ENCODE data around the gene NELL2. TPM values are rescaled to one million over a fixed set of nuclear protein-coding genes. Genes with fewer than 3 reads are reported as not detected.
"Not testable (repeated sequence)": the region's sequence is repeated elsewhere in the genome, so short reads cannot be mapped to it uniquely, and the experiment has no call there.

Gene NELL2
- polyA plus RNA-seq, 3 donors, result 0.09 to 0.98 (median 0.39) TPM

- Histone ChIP-seq H3K4me2 (replicated peaks; ENCODE audit: extremely low read depth, low read length, poor library complexity, severe bottlenecking) (no peak overlapping the region), H2AFZ (ENCODE audit: insufficient read depth, low read depth, low read length, poor library complexity, severe bottlenecking) (no peak overlapping the region), H3K9ac (ENCODE audit: insufficient read depth, low read length, poor library complexity, severe bottlenecking) (no peak overlapping the region), H3K4me1 (ENCODE audit: control insufficient read depth in 1 of 2, insufficient read depth in 2 of 2, low read length in 2 of 2) (no peaks in the 10 kb centered on the region), H3K4me3 (replicated peaks in 1 of 3; ENCODE audit: low read depth in 2 of 3, low read length in 3 of 3) (no peak overlapping the region), H3K9me3 (replicated peaks in 1 of 2; ENCODE audit: control insufficient read depth in 1 of 2, insufficient read depth in 1 of 2, low read length in 2 of 2) (peaks cover 5 to 11% of the 10 kb centered on the region in 2 donors), H3K27me3 (ENCODE audit: control insufficient read depth in 2 of 2, insufficient read depth in 2 of 2, low read length in 2 of 2) (no peaks in the 10 kb centered on the region), H3K79me2 (ENCODE audit: insufficient read depth, low read length) (no peaks in the 10 kb centered on the region), H3K36me3 (replicated peaks in 1 of 2; ENCODE audit: control insufficient read depth in 1 of 2, insufficient read depth in 2 of 2, low read length in 2 of 2) (no peaks in the 10 kb centered on the region), H4K20me1 (ENCODE audit: insufficient read depth, low read length) (no peaks in the 10 kb centered on the region), H3K27ac (ENCODE audit: low read depth in 1 of 2, low read length in 2 of 2) (no peak overlapping the region)
- H3K9me3 Mint-ChIP-seq, result peaks cover 5 to 21% (median 10%) of the 10 kb centered on the region in 7 donors
- no CpG with 5 or more reads among the region's 3 CpGs for WGBS (ENCODE audit: insufficient coverage)
- DNase-seq, result no peak
- TF ChIP-seq, protein P1, sequence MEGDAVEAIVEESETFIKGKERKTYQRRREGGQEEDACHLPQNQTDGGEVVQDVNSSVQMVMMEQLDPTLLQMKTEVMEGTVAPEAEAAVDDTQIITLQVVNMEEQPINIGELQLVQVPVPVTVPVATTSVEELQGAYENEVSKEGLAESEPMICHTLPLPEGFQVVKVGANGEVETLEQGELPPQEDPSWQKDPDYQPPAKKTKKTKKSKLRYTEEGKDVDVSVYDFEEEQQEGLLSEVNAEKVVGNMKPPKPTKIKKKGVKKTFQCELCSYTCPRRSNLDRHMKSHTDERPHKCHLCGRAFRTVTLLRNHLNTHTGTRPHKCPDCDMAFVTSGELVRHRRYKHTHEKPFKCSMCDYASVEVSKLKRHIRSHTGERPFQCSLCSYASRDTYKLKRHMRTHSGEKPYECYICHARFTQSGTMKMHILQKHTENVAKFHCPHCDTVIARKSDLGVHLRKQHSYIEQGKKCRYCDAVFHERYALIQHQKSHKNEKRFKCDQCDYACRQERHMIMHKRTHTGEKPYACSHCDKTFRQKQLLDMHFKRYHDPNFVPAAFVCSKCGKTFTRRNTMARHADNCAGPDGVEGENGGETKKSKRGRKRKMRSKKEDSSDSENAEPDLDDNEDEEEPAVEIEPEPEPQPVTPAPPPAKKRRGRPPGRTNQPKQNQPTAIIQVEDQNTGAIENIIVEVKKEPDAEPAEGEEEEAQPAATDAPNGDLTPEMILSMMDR (IDR thresholded peaks at IDR 0.05), result no peak
- H3K27me3 Mint-ChIP-seq (ENCODE audit: low read depth in 3 of 3), result no peaks in the 10 kb centered on the region
- intact Hi-C loops (cut with micrococcal nuclease), result no loop called here
- no peaks in the 10 kb centered on the region for H3K36me3 Mint-ChIP-seq
- H3K27ac Mint-ChIP-seq, result no peak overlapping the region
- H3K4me3 Mint-ChIP-seq, result no peak overlapping the region
- H3K4me1 Mint-ChIP-seq, result no peaks in the 10 kb centered on the region
These were observed 186.5 kb downstream of the NELL2 start for GRCh38 chr12:44689587-44689986.

- H3K36me3 Mint-ChIP-seq; H3K36me3 ChIP-seq (replicated peaks in 1 of 2; ENCODE audit: control insufficient read depth in 1 of 2, insufficient read depth in 2 of 2, low read length in 2 of 2); H3K4me3 Mint-ChIP-seq; H3K4me3 ChIP-seq (replicated peaks in 1 of 3; ENCODE audit: low read depth in 2 of 3, low read length in 3 of 3); DNase-seq; intact Hi-C loops (cut with micrococcal nuclease); H3K4me1 ChIP-seq (ENCODE audit: control insufficient read depth in 1 of 2, insufficient read depth in 2 of 2, low read length in 2 of 2); H3K27ac Mint-ChIP-seq; H3K4me2 ChIP-seq (replicated peaks; ENCODE audit: extremely low read depth, low read length, poor library complexity, severe bottlenecking); H3K9ac ChIP-seq (ENCODE audit: insufficient read depth, low read length, poor library complexity, severe bottlenecking); H3K27me3 ChIP-seq (ENCODE audit: control insufficient read depth in 2 of 2, insufficient read depth in 2 of 2, low read length in 2 of 2); H3K4me1 Mint-ChIP-seq; H3K27ac ChIP-seq (ENCODE audit: low read depth in 1 of 2, low read length in 2 of 2); H4K20me1 ChIP-seq (ENCODE audit: insufficient read depth, low read length); H2AFZ ChIP-seq (ENCODE audit: insufficient read depth, low read depth, low read length, poor library complexity, severe bottlenecking); H3K27me3 Mint-ChIP-seq (ENCODE audit: low read depth in 3 of 3); H3K79me2 ChIP-seq (ENCODE audit: insufficient read depth, low read length): not testable (repeated sequence)
- 95% methylated on average over 20 of the region's 22 CpGs for WGBS (ENCODE audit: insufficient coverage)
- peaks cover 5 to 11% of the 10 kb centered on the region in 2 donors for H3K9me3 ChIP-seq (replicated peaks in 1 of 2; ENCODE audit: control insufficient read depth in 1 of 2, insufficient read depth in 1 of 2, low read length in 2 of 2)
- peaks cover 5 to 25% (median 10%) of the 10 kb centered on the region in 7 donors for H3K9me3 Mint-ChIP-seq
These were observed 189.2 kb downstream of the NELL2 start for GRCh38 chr12:44686821-44687432.

Measured in CD14-positive monocyte (primary cell).